Measurements from ENCODE around the gene AKR1C8. TPM values are rescaled to one million over a fixed set of nuclear protein-coding genes. Genes with fewer than 3 reads are reported as not detected.
A peak's percentile ranks its signal among the peaks of the same experiment; 100 is the strongest.

Gene AKR1C8
- total and polyA plus RNA-seq, 2 of the 13 experiments (the other 11 are each of a cell fraction or from before 2014, with no cell fraction given): 0.12 TPM; not detected in 1

DNA sequence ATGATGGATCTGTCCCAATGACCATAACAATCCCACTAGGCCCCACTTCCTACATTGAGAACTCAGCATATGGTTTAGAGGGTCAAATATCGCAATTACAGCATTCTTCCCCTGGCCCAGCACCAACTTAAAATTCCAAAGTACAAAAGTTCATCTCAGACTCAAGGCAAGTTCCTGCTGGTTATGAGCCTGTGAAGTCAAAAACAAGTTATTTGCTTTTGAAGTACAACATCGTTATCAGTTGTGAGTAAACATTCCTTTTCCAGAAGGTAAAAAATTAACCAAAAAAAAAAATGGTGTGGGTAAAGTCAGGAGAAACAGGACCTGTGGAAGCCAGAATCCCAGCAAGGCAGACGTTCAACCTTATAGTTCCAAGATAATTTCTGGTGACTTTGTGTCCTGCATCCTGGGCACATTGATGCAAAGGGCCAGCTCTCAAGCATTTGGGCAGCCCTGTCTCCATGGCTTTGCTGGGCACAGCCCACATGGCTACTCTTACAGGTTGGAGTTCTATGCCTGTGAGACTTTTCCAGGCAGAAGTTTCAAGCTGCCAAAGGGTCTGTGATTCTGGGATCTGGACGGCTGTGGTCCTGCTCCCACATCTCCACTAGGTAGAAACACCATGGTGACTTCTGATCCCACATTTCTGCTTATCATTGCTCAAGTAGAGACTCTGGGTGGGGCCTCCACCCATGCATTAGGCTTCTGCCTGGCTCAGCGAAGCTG is 37.5 kb downstream of the AKR1C8 start (continued):
- TF ChIP-seq, protein P1, sequence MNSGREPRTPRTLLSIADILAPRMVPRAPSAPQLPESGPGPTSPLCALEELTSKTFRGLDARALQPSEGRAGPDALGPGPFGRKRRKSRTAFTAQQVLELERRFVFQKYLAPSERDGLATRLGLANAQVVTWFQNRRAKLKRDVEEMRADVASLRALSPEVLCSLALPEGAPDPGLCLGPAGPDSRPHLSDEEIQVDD (CRISPR knock-in tag; IDR thresholded peaks at IDR 0.05; ENCODE audit: borderline replicate concordance): no peak
- no peak for TF ChIP-seq ZNF564 (CRISPR knock-in tag; IDR thresholded peaks at IDR 0.05)
- no peak for TF ChIP-seq NFIB (CRISPR knock-in tag; IDR thresholded peaks at IDR 0.05; ENCODE audit: borderline replicate concordance)
- peak; percentile 44; the same call in 1 of the 2 replicates for TF ChIP-seq PHF8 (CRISPR knock-in tag; IDR thresholded peaks at IDR 0.05)
- TF ChIP-seq, protein P2, sequence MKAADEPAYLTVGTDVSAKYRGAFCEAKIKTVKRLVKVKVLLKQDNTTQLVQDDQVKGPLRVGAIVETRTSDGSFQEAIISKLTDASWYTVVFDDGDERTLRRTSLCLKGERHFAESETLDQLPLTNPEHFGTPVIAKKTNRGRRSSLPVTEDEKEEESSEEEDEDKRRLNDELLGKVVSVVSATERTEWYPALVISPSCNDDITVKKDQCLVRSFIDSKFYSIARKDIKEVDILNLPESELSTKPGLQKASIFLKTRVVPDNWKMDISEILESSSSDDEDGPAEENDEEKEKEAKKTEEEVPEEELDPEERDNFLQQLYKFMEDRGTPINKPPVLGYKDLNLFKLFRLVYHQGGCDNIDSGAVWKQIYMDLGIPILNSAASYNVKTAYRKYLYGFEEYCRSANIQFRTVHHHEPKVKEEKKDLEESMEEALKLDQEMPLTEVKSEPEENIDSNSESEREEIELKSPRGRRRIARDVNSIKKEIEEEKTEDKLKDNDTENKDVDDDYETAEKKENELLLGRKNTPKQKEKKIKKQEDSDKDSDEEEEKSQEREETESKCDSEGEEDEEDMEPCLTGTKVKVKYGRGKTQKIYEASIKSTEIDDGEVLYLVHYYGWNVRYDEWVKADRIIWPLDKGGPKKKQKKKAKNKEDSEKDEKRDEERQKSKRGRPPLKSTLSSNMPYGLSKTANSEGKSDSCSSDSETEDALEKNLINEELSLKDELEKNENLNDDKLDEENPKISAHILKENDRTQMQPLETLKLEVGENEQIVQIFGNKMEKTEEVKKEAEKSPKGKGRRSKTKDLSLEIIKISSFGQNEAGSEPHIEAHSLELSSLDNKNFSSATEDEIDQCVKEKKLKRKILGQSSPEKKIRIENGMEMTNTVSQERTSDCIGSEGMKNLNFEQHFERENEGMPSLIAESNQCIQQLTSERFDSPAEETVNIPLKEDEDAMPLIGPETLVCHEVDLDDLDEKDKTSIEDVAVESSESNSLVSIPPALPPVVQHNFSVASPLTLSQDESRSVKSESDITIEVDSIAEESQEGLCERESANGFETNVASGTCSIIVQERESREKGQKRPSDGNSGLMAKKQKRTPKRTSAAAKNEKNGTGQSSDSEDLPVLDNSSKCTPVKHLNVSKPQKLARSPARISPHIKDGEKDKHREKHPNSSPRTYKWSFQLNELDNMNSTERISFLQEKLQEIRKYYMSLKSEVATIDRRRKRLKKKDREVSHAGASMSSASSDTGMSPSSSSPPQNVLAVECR (CRISPR knock-in tag; IDR thresholded peaks at IDR 0.05; ENCODE audit: borderline replicate concordance): no peak; the same call in 1 of the 2 replicates
- no peak for TF ChIP-seq HNRNPK (IDR thresholded peaks at IDR 0.05; ENCODE audit: low read depth, low read length, poor library complexity, severe bottlenecking)
- TF ChIP-seq ZNF34 (CRISPR knock-in tag; IDR thresholded peaks at IDR 0.05; ENCODE audit: borderline replicate concordance): no peak
- TF ChIP-seq HOXD1 (CRISPR knock-in tag; IDR thresholded peaks at IDR 0.05): peak; percentile 89
- TF ChIP-seq, protein P3, sequence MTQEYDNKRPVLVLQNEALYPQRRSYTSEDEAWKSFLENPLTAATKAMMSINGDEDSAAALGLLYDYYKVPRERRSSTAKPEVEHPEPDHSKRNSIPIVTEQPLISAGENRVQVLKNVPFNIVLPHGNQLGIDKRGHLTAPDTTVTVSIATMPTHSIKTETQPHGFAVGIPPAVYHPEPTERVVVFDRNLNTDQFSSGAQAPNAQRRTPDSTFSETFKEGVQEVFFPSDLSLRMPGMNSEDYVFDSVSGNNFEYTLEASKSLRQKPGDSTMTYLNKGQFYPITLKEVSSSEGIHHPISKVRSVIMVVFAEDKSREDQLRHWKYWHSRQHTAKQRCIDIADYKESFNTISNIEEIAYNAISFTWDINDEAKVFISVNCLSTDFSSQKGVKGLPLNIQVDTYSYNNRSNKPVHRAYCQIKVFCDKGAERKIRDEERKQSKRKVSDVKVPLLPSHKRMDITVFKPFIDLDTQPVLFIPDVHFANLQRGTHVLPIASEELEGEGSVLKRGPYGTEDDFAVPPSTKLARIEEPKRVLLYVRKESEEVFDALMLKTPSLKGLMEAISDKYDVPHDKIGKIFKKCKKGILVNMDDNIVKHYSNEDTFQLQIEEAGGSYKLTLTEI (CRISPR knock-in tag; conservative IDR thresholded peaks at IDR 0.05): no peak
- TF ChIP-seq, protein P4, sequence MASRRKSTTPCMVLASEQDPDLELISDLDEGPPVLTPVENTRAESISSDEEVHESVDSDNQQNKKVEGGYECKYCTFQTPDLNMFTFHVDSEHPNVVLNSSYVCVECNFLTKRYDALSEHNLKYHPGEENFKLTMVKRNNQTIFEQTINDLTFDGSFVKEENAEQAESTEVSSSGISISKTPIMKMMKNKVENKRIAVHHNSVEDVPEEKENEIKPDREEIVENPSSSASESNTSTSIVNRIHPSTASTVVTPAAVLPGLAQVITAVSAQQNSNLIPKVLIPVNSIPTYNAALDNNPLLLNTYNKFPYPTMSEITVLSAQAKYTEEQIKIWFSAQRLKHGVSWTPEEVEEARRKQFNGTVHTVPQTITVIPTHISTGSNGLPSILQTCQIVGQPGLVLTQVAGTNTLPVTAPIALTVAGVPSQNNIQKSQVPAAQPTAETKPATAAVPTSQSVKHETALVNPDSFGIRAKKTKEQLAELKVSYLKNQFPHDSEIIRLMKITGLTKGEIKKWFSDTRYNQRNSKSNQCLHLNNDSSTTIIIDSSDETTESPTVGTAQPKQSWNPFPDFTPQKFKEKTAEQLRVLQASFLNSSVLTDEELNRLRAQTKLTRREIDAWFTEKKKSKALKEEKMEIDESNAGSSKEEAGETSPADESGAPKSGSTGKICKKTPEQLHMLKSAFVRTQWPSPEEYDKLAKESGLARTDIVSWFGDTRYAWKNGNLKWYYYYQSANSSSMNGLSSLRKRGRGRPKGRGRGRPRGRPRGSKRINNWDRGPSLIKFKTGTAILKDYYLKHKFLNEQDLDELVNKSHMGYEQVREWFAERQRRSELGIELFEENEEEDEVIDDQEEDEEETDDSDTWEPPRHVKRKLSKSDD (CRISPR knock-in tag; IDR thresholded peaks at IDR 0.05; ENCODE audit: low read depth): no peak
- no peak for TF ChIP-seq ZNF33A (CRISPR knock-in tag; IDR thresholded peaks at IDR 0.05; ENCODE audit: borderline replicate concordance)
- no peak; the same call in 1 of the 2 replicates for TF ChIP-seq ZNF788 (CRISPR knock-in tag; IDR thresholded peaks at IDR 0.05; ENCODE audit: borderline replicate concordance)
- TF ChIP-seq NAIF1 (CRISPR knock-in tag; IDR thresholded peaks at IDR 0.05; ENCODE audit: borderline replicate concordance): no peak
- TF ChIP-seq MXD4 (CRISPR knock-in tag; IDR thresholded peaks at IDR 0.05): peak; percentile 53
- TF ChIP-seq PAF1 (CRISPR knock-in tag; IDR thresholded peaks at IDR 0.05): 0 out of 2 replicates have a peak, but pooled peaks have one; percentile 31
- TF ChIP-seq SATB2 (CRISPR knock-in tag; IDR thresholded peaks at IDR 0.05): no peak
- no peak for TF ChIP-seq ZNF382 (CRISPR knock-in tag; IDR thresholded peaks at IDR 0.05; ENCODE audit: borderline replicate concordance)
- TF ChIP-seq, protein P5, sequence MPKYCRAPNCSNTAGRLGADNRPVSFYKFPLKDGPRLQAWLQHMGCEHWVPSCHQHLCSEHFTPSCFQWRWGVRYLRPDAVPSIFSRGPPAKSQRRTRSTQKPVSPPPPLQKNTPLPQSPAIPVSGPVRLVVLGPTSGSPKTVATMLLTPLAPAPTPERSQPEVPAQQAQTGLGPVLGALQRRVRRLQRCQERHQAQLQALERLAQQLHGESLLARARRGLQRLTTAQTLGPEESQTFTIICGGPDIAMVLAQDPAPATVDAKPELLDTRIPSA (CRISPR knock-in tag; IDR thresholded peaks at IDR 0.05; ENCODE audit: borderline replicate concordance): no peak
- TF ChIP-seq MTA3 (CRISPR knock-in tag; IDR thresholded peaks at IDR 0.05): no peak

Data from HepG2 (cell line).